ENCODE measurements around the gene METTL6. TPM values are rescaled to one million over a fixed set of nuclear protein-coding genes. Genes with fewer than 3 reads are reported as not detected.
A peak's percentile ranks its signal among the peaks of the same experiment; 100 is the strongest.

The METTL6 gene
- total RNA-seq, 6 donors from 2014 or later = 10.5 to 20.7 (median 13.9) TPM

DNA sequence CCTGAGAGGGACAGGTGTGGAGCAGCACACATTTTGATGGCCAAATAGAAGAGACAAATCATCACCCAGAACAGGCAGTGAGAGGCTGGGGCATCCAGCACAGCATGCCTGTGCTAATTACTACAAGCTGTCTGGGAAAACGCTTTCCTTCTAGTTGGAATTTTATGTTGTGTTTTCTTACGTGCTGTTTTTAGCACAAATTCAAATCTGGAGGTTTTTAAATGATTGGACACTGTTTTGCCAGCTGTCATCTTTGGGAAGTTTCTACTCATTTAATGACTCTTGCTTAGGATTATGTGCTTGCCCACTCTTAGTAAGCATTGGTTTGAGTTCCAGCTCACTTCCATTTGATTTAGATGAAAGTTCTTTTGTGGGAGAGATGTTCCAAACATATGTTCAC, 43.5 kb upstream of the METTL6 start:
- TF ChIP-seq POLR2A (IDR thresholded peaks at IDR 0.05) (no peak), POLR2AphosphoS5 (IDR thresholded peaks at IDR 0.05) (no peak), EP300 (IDR thresholded peaks at IDR 0.05) (no peak)
- TF ChIP-seq, protein P1, sequence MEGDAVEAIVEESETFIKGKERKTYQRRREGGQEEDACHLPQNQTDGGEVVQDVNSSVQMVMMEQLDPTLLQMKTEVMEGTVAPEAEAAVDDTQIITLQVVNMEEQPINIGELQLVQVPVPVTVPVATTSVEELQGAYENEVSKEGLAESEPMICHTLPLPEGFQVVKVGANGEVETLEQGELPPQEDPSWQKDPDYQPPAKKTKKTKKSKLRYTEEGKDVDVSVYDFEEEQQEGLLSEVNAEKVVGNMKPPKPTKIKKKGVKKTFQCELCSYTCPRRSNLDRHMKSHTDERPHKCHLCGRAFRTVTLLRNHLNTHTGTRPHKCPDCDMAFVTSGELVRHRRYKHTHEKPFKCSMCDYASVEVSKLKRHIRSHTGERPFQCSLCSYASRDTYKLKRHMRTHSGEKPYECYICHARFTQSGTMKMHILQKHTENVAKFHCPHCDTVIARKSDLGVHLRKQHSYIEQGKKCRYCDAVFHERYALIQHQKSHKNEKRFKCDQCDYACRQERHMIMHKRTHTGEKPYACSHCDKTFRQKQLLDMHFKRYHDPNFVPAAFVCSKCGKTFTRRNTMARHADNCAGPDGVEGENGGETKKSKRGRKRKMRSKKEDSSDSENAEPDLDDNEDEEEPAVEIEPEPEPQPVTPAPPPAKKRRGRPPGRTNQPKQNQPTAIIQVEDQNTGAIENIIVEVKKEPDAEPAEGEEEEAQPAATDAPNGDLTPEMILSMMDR (IDR thresholded peaks at IDR 0.05) = no peak
- ATAC-seq (ENCODE audit: low FRiP score in 2 of 2) (no peak), DNase-seq (no peak)
- Histone ChIP-seq H3K9me3 (no peaks in the 10 kb centered on the region), H3K4me3 (no peak overlapping the region), H3K27me3 (no peaks in the 10 kb centered on the region), H3K27ac (no peak overlapping the region), H3K4me1 (no peaks in the 10 kb centered on the region), H3K36me3 (no peaks in the 10 kb centered on the region)
- WGBS, 2 donors = 91 to 93% methylated on average over 2 of the region's 2 CpGs

DNA sequence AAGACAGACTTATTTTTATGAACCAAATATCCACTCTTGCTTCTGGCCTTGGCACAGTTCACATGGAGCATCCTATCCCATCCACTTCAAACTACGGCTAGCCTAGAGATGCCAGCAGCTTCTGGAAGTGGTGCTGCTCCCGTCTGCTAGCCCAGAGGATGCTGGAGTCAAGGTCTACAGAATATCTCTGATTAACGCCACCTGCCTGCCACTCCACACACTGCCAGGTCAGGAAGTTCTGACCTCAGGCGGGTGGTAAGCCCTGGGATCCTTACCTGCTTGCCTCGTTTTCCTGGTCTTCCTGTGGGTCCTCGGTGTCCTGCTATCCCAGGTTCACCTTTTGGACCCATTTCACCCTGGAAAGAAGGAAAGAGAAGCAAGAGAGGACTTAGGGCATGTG, 42.9 kb upstream of the METTL6 start:
- Histone ChIP-seq H3K27me3 (no peaks in the 10 kb centered on the region), H3K27ac (no peak overlapping the region), H3K36me3 (no peaks in the 10 kb centered on the region), H3K4me3 (no peak overlapping the region), H3K9me3 (no peaks in the 10 kb centered on the region), H3K4me1 (no peaks in the 10 kb centered on the region)
- TF ChIP-seq, protein P1 (IDR thresholded peaks at IDR 0.05) = no peak
- no peak for TF ChIP-seq POLR2A (IDR thresholded peaks at IDR 0.05)
- no peak for TF ChIP-seq EP300 (IDR thresholded peaks at IDR 0.05)
- TF ChIP-seq POLR2AphosphoS5 (IDR thresholded peaks at IDR 0.05) = no peak
- DNase-seq (no peak), ATAC-seq (ENCODE audit: low FRiP score in 2 of 2) (no peak)
- 84 to 93% methylated on average over 6 of the region's 6 CpGs for WGBS, 2 donors

DNA sequence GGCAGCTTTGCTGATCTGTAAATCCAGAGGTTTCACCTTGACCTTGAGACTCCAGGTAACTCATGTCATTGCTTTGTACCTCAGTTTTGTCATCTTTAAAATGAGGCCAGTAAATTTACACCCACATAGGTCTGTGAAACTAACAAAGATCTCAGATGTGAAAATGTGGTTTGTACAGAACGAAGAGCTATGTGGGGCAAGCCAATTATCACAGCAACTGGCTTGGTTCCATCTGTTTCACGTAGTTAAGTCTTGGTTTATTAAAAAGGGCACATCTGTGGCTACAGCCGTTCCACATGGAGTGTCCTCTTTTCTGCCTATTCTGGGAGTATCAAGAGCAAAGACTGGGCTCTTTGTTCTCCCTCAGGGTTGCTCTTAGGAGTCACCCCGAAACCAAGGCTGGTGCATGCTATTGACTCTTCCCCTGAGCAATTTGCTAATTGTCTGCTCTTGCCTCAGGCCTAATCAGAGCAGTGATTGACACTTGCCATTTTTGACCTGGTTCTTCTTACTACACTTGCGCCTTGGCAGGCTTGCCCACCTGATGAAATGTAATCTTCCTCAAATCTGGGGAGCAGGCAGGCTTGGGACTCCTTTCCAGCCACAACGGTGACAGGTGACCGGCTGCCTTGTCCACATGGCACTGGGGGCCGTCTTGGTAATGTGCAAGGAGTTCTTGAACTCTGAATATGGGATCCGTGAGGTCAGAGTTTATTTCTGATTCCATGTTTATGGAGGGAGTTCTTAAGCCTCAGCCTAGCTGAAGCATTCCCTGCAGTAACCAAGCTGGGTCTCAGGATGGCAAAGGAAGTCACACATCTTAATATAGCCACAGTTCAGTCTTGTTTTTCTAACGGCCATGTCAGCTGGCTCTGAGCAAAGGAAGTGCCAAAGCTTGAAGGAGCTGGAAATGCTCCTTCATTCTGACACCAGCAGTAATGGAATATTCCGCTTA, 40.2 kb upstream of the METTL6 start:
- H3K4me3 ChIP-seq = no peak overlapping the region
- H3K4me1 ChIP-seq = no peaks in the 10 kb centered on the region
- H3K27me3 ChIP-seq = no peaks in the 10 kb centered on the region
- WGBS, 2 donors = 78 to 87% methylated on average over 10 to 11 of the region's 11 CpGs
- no peaks in the 10 kb centered on the region for H3K9me3 ChIP-seq
- H3K36me3 ChIP-seq = no peaks in the 10 kb centered on the region
- DNase-seq (no peak), ATAC-seq (ENCODE audit: low FRiP score in 2 of 2) (no peak)
- TF ChIP-seq POLR2A (IDR thresholded peaks at IDR 0.05) (no peak), EP300 (IDR thresholded peaks at IDR 0.05) (no peak), POLR2AphosphoS5 (IDR thresholded peaks at IDR 0.05) (no peak)
- TF ChIP-seq, protein P1 (IDR thresholded peaks at IDR 0.05) = no peak
- no peak overlapping the region for H3K27ac ChIP-seq

DNA sequence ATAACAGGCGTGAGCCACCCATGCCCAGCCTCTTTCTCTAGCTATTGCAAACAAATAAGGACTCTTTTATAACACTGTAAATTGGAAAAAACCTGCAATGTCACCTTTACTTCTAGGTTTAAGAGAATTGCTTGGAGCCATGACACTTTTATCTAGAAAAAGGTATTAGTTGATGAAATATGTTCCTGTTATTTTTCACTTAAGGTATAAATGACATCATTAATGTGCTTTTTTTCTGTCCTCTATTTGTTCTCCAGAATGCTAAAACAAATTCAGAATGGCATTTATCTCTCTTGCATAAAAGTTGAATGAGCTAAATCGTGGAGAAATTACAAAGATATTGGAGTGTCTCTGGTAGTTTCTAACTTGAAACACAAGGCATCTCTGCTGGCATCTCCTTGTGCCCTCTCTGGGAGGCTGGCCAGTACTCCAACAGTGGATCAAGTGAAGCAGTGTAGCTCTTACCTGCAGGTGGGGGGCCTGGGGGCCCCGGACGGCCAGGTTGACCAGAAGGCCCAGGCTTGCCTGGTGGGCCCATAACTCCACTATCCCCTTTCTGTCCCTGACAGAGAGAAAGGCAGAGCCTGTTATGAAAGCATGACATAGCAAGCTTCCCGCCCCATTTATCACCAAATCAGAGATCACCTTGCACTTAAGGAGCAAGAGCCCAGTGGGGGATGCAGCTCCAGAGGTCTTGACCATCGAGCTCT, 38.7 kb upstream of the METTL6 start:
- TF ChIP-seq EP300 (IDR thresholded peaks at IDR 0.05) = no peak
- TF ChIP-seq POLR2A (IDR thresholded peaks at IDR 0.05) = no peak
- TF ChIP-seq, protein P1 (IDR thresholded peaks at IDR 0.05) = no peak
- no peak for TF ChIP-seq POLR2AphosphoS5 (IDR thresholded peaks at IDR 0.05)
- Histone ChIP-seq H3K36me3 (no peaks in the 10 kb centered on the region), H3K4me1 (peaks cover 0 to 3% (median 0%) of the 10 kb centered on the region in 4 donors), H3K9me3 (no peaks in the 10 kb centered on the region), H3K4me3 (no peak overlapping the region), H3K27me3 (no peaks in the 10 kb centered on the region), H3K27ac (no peak overlapping the region)
- 90 to 95% methylated on average over 6 of the region's 6 CpGs for WGBS, 2 donors
- DNase-seq (peak in 1 of 2 donors; percentile 60), ATAC-seq (ENCODE audit: low FRiP score in 2 of 2) (no peak)
